ENCODE data around the gene MACROD2. TPM values are rescaled to one million over a fixed set of nuclear protein-coding genes. Genes with fewer than 3 reads are reported as not detected.

The MACROD2 gene
- polyA plus RNA-seq, 3 donors, result 12.8 to 13.4 (median 13.2) TPM

- no peak for DNase-seq
These were observed 1038.6 kb downstream of the MACROD2 start for GRCh38 chr20:15033891-15034290.

- DNase-seq, result no peak
These were observed 1041.6 kb downstream of the MACROD2 start for GRCh38 chr20:15036948-15037347.

DNA sequence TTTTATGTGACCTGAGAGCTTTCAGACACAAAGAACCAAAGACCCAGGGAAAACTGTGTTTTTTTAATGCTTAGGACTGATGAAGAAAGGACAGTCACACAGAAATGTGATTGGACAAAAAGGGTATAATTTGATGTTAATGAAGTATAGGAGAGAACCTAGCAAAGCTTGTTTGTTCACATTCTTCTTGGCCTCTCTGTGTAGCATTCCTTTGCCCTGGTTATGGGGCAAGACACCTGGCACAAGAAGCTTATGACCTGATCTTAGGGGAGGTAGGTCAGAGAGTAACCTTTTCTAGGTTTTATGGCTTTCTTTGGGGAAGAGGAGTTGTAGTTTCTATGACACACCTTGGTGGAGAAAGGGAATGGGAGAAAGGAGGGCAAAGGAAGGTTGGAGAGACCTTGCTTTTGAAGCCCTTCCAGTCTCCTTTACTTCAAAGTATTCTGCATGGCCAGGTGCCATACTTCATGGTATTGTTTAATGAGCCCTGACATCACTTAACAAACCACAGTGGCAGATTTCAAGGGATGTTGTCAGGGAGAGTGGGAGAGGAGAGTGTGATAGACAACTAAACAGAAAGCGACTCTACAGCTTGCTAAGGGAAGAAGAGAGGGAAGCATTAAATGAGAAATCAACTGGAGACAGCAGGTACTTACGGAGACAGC is 1043.9 kb downstream of the MACROD2 start:
- peak; percentile 77 for DNase-seq

- DNase-seq, result no peak
These were observed 1047.4 kb downstream of the MACROD2 start for GRCh38 chr20:15042723-15043122.

- DNase-seq, result no peak
These were observed 1049.9 kb downstream of the MACROD2 start for GRCh38 chr20:15045246-15045645.

GRCh38 chr20:15047042-15047441 is 1051.7 kb downstream of the MACROD2 start:
- DNase-seq, result no peak

GRCh38 chr20:15047601-15048000 is 1052.3 kb downstream of the MACROD2 start:
- DNase-seq, result no peak

DNA sequence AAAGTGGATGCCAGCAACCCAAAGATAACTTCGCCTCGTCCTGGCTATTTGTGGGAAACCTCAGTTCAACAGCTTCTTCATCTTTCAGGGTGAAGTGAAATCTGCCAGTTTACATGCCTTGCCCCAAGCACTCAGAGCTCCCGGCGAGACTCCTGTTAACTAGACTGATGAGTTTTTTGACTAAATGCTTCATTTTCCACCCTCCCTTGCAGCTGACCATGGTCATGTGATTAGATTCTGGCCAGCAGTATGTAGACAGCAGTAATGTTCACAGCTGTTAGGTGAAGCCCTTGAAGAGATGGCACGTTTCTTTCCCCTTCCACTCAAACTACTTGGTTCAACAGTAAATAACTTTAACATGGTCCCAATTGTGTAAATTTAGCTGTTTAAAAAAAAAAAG is 1060.9 kb downstream of the MACROD2 start:
- DNase-seq, result no peak

DNA sequence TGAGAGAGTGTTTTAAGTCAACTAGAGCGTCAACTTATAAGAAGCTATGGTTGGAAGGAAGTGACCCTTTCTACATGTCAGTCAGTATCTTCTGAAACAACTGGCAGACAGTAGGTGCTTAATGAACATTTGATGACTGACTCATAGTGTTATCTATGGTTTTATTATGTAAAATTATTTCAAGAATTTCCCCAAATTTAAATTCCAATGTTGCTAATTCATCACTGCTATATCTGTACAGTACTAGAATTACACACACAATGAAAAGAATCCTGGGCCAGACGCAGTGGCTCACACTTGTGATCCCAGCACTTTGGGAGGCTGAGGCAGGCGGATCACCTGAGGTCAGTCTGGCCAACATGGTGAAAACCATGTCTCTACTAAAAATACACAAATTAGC is 1063.5 kb downstream of the MACROD2 start:
- no peak for DNase-seq

DNA sequence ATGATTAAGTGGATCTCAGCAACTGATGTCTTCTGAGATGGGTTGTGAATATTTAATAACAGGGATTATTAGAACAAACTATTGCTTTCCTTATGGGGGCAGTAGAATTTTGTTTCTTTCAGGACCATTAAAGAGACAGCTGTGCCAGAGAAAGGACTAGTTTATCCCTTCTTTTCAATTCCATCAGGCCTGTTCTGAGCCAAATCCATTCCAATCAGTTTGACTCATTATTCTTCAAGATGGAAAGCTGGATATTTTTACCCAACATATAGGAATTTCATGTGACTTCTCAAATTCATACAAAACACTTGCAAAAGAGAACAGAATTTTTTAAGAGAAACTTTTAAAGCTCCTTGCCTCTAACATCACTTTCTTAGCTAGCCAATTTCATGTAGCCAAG is 1064.1 kb downstream of the MACROD2 start:
- no peak for DNase-seq

- no peak for DNase-seq
These were observed 1065.1 kb downstream of the MACROD2 start for GRCh38 chr20:15060265-15061060.

DNA sequence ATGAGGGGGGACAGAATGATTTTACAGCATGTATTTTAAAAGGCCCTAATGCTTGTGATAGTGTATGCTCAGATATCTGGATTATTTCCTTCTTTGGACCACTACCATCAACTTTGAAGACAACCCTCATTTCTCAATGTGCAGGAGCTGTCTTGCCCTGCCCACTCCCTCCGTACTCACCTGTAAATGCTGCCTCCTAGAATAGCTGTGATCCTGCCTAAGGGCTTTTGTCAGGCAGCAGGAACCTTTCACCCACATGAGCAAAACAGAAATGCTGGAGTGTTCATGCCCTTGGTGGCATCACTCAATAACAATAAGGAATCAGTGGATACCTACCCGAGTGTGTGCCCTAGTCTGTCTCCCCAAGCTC is 1065.7 kb downstream of the MACROD2 start:
- no peak for DNase-seq

DNA sequence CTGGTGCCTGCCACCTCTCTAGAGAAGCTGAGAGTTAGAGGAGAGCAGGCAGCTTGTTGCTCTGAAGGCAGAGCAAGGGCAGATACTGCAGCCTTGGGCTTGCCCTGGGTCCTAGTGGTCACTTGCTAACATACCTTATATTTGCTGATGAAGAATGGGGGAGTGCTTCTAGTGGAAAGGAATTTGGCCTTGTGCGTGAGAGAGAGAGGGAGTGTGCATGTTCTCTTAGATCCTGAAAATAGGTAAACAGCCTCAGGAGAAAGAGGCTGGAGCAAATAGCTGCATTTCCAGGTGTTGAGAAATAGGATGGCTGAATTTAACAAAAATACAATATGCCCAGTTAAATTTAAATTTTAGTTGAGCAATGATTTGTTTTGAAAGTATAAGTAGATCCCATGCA is 1066.6 kb downstream of the MACROD2 start:
- DNase-seq, result peak; percentile 78

- peak; percentile 38 for DNase-seq
These were observed 1067.8 kb downstream of the MACROD2 start for GRCh38 chr20:15063081-15063480.

GRCh38 chr20:15064741-15065140 is 1069.4 kb downstream of the MACROD2 start:
- no peak for DNase-seq

- DNase-seq, result no peak
These were observed 1070.5 kb downstream of the MACROD2 start for GRCh38 chr20:15065794-15066193.

- DNase-seq, result no peak
These were observed 1073.2 kb downstream of the MACROD2 start for GRCh38 chr20:15068486-15068885.

DNA sequence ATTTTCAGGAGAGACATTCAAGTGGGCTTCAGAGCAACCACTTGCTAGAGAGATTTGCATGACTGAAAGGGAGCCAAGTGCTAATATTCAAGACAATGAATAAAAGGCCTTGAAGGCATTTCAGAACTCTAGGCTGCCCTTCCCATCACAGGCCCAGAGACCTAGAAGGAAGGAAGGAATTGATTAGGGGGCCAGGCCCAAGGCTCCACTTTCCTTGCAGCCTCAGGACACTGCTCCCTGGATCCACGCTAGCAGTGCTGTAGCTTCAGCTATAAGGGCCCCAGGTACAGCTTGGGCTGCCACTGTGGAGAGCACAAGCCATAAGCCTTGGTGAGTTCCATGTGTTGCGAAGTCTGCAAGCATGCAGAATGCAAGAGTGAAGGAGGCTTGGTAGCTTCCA is 1074.0 kb downstream of the MACROD2 start:
- no peak for DNase-seq

DNA sequence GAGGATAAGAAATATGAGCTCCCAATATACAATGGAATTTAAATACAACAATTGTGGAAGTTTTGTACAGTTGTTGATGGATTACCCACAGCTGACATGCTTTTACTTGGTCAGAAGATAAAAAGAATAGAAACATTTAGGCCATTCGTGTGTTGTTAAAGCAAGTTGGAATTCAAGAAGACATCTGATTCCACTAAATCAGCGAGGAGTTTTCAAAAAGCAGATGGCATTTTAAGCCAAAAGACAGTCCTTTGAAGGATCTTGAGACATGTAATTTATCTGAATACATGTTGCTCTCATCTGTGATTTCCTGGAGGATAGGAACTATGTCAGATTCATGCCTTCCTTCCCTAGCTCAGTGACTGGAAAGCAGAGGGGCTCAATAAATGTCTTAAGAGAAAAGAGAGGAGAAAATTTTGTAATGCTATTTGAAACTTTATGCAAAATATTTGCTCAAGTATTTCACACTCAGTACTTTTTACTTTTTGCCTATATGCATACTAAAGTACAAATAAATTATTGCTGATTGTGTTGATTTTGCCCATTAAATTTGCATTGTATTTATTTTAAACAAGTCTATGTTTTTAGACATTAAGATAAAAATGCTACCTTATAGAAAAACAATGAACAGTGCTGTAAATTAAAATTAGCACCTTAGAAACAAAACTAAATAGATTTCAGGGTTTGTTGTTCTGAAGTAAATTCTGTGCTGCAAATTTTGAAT is 1075.9 kb downstream of the MACROD2 start:
- no peak for DNase-seq

DNA sequence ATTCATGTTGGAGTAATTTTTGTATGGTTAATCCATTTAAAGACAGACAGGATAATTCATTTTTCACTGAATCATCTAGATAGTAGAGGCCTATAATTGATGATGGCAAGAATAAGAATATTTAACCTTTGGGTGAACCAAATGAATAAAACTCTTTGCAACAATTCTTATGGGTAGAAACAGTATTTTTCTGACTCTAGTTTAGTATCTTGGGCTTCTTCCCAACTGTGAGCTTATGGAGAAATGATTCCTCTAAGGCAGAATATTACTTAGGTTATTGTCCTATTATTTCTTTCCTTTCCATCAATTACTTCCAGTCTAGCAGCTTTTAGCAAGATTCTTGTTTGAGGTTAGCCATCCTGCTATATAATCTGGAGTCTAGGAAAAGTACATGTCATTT is 1077.0 kb downstream of the MACROD2 start:
- no peak for DNase-seq

DNA sequence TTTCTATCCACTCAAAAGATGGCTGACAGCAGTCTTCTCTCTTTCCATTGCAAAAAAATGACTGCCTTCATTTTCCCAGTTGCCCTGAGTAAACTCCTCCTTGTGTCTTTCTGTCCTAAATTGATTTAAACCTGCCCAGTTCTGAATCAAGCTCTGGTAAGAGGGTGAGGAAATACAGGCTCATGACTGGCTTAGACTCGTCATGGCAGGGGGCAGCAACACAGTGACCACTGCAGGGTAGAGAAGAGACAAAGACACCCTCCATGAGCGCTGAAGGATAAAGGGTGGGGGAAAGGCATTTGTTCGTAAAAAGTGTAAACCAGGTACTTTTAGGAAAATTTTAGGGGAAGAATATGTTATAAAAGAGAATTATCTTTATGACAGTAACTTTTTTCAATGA is 1080.3 kb downstream of the MACROD2 start:
- no peak for DNase-seq

GRCh38 chr20:15076785-15077184 is 1081.5 kb downstream of the MACROD2 start:
- DNase-seq, result no peak

- no peak for DNase-seq
These were observed 1082.5 kb downstream of the MACROD2 start for GRCh38 chr20:15077733-15078250.

All from renal pelvis (tissue), 4 donors.